OCI-LY3 (cell line): Measurements from ENCODE around the gene KIF5C.

Experiments used
- H2AFZ ChIP-seq: fragments of 200-600, 300-600 bp; shearing (Covaris generic); 2 replicates; pipeline ENCODE4 v1.6.0; 2014; ENCODE audit warnings: antibody characterized with exemption, low read depth, low read length
- H3K27ac ChIP-seq: fragments of 200-600, 300-600 bp; sonication (generic); 2 replicates; pipeline ENCODE4 v1.5.1; 2014; ENCODE audit warnings: mild to moderate bottlenecking, low read length, moderate library complexity, mixed read lengths
- H3K27me3 ChIP-seq: fragments of 200-600, 300-600 bp; sonication (generic); 2 replicates; pipeline ENCODE4 v1.6.1; 2014; ENCODE audit warnings: low read depth, low read length, mixed read lengths
- H3K36me3 ChIP-seq: fragments of 200-600, 300-600 bp; sonication (generic); replicated peaks from 2 replicates; pipeline ENCODE3; 2014; ENCODE audit warnings: low read depth, low read length, mixed read lengths
- H3K4me1 ChIP-seq: fragments of 300-600, 200-600 bp; sonication (generic); 2 replicates; pipeline ENCODE4 v1.6.1; 2014; ENCODE audit warnings: low read length, mixed read lengths
- H3K4me2 ChIP-seq: fragments of 200-600, 300-600 bp; sonication (generic); 2 replicates; pipeline ENCODE4 v1.6.1; 2014; ENCODE audit warnings: low read length, mixed read lengths
- H3K4me3 ChIP-seq: fragments of 300-600, 200-600 bp; sonication (generic); 2 replicates; pipeline ENCODE4 v1.5.1; 2014; ENCODE audit warnings: antibody characterized with exemption, mild to moderate bottlenecking, low read length, moderate library complexity
- H3K79me2 ChIP-seq: fragments of 300-600, 200-600 bp; shearing (Covaris generic); 2 replicates; pipeline ENCODE4 v1.6.1; 2014; ENCODE audit warnings: mild to moderate bottlenecking, low read length, mixed read lengths
- H3K9ac ChIP-seq: fragments of 300-600, 200-600 bp; shearing (Covaris generic); 2 replicates; pipeline ENCODE4 v1.6.0; 2014; ENCODE audit warnings: mild to moderate bottlenecking, low read length, moderate library complexity
- H3K9me3 ChIP-seq: fragments of 200-600, 300-600 bp; shearing (Covaris generic); 2 replicates; pipeline ENCODE4 v1.6.1; 2014; ENCODE audit warnings: low read length, mixed read lengths; ENCODE audit not compliant: insufficient read depth
- H4K20me1 ChIP-seq: fragments of 200-600, 300-600 bp; sonication (generic); 2 replicates; pipeline ENCODE4 v1.6.1; 2016; ENCODE audit warnings: low read length, mixed read lengths; ENCODE audit not compliant: insufficient read depth
- EZH2phosphoT487 ChIP-seq: fragments of 200-600 bp; shearing (Covaris generic); IDR thresholded peaks from 2 replicates; pipeline ENCODE4 v1.6.1; 2018; ENCODE audit warnings: antibody characterized with exemption, mixed run types, low read depth
- TF ChIP-seq, protein P1 (sequence below): fragments of 200-600, 300-600 bp; sonication (generic); IDR thresholded peaks from 2 replicates; pipeline ENCODE4 v1.5.1; 2014; ENCODE audit warnings: antibody characterized with exemption, low read length, low read depth

KIF5C gene

DNA sequence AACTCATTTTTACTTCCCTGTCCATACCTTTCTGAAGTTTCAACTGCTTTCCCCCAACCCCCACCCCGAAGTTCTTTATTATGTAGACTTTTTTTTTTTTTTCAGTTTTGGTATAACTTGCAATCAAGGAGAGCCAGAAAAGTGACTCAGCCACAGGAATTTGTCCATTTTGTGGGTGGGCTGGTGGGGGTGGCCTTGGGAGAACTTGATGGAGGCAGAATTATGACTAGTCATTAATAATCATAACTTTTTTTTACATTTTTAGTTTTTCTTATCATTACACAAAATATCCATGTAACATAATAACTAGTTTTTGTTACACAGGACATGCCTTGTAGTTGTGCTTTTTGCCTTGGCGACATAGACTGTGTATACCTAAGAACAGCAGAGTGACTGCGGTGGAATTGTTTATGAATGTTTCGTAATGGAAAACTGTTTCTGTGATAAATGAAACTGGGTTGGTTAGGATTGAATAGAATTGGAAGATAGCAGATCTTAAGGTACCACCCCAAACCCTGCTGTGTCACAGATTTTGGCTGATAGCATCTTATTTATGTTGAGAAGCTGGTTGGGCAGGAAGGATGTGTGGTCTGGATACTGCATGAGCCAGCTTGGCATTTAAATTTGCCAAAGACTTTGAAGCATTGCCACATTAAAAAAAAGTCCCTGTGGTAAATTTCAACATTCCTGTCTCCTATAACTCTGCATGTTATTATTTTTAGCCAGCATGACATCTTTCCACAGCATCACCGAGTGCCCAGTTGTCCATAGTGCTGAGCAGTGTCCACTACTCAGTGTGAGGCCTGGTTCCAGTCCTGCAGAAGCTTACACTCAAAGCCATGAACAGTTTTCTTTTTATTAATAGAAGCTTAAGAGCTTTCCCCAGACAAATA is 194.2 kb downstream of the KIF5C start:
- H3K4me2 ChIP-seq, result no peak overlapping the region

DNA sequence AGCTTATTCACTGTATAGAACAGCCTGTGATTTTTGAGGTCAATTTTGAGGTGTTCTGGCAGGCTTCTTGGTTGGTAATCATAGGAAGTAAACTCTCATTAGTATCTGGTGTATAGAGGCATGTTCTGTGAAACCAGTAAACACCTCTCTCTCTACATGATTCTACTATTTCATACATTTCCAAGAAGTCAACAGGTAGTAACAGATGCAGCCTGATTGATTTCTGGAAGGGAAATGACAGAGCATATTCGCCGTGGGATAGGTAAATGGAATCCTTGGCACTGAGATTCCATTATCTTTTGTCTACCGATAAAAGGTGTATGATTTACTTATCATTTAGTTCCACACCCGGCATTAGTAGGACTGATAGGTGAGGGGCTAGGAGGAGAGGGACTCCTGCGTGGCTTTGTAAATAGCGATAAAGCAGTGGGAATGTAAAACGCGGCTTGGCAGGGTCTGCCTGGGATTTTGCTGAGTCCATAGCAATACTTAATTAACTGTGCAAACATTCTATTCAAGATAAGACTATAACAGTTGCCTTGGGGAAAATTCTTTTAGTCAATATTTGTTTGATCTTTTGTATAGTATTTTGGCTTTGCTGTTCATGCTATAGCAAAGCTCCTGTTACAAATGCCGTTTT is 195.8 kb downstream of the KIF5C start:
- Histone ChIP-seq H3K4me3 (no peak overlapping the region), H3K4me1 (no peaks in the 10 kb centered on the region), H3K27ac (no peak overlapping the region), H2AFZ (no peak overlapping the region), H3K27me3 (no peaks in the 10 kb centered on the region), H3K9me3 (no peaks in the 10 kb centered on the region), H3K36me3 (no peaks in the 10 kb centered on the region), H3K9ac (no peak overlapping the region), H3K4me2 (no peak overlapping the region), H3K79me2 (no peaks in the 10 kb centered on the region), H4K20me1 (no peaks in the 10 kb centered on the region)
- TF ChIP-seq, protein P1, sequence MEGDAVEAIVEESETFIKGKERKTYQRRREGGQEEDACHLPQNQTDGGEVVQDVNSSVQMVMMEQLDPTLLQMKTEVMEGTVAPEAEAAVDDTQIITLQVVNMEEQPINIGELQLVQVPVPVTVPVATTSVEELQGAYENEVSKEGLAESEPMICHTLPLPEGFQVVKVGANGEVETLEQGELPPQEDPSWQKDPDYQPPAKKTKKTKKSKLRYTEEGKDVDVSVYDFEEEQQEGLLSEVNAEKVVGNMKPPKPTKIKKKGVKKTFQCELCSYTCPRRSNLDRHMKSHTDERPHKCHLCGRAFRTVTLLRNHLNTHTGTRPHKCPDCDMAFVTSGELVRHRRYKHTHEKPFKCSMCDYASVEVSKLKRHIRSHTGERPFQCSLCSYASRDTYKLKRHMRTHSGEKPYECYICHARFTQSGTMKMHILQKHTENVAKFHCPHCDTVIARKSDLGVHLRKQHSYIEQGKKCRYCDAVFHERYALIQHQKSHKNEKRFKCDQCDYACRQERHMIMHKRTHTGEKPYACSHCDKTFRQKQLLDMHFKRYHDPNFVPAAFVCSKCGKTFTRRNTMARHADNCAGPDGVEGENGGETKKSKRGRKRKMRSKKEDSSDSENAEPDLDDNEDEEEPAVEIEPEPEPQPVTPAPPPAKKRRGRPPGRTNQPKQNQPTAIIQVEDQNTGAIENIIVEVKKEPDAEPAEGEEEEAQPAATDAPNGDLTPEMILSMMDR, result no peak
- TF ChIP-seq EZH2phosphoT487, result no peak

More for the DNA sequence above, 194.2 kb downstream of the KIF5C start:
- Histone ChIP-seq H3K4me1 (no peaks in the 10 kb centered on the region), H3K36me3 (no peaks in the 10 kb centered on the region), H3K27ac (no peak overlapping the region), H4K20me1 (no peaks in the 10 kb centered on the region), H3K27me3 (no peaks in the 10 kb centered on the region), H3K9ac (no peak overlapping the region), H3K4me3 (no peak overlapping the region), H3K79me2 (no peaks in the 10 kb centered on the region), H2AFZ (no peak overlapping the region), H3K9me3 (no peaks in the 10 kb centered on the region)
- TF ChIP-seq EZH2phosphoT487, result no peak
- TF ChIP-seq, protein P1, result no peak

DNA sequence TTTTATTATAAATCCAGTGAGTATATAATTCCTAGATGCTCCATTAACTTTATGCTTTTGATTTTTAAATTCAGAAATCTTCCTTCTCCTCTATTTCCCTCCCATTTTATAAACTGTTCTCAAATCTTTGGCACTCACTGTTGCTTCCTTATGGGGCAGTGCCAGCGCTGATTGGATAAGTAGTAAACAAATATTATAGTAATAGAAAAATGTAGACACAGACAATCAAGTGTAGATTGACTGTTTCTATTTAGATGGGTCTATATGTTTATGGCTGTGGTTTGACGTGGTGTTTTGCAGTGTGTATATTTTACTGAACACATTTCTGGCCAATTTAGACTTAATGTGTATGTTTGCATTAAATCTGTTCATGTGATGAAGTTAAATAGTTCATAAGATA is 200.1 kb downstream of the KIF5C start:
- peaks cover 3% of the 10 kb centered on the region; the same call in 1 of the 2 replicates for H3K27me3 ChIP-seq
- H3K4me2 ChIP-seq, result no peak overlapping the region
- no peak overlapping the region for H3K27ac ChIP-seq
- no peaks in the 10 kb centered on the region for H3K79me2 ChIP-seq
- H3K4me1 ChIP-seq, result no peaks in the 10 kb centered on the region
- no peak overlapping the region for H3K4me3 ChIP-seq
- TF ChIP-seq EZH2phosphoT487, result no peak
- no peaks in the 10 kb centered on the region for H3K9me3 ChIP-seq
- no peaks in the 10 kb centered on the region for H4K20me1 ChIP-seq
- H2AFZ ChIP-seq, result no peak overlapping the region
- H3K36me3 ChIP-seq, result no peaks in the 10 kb centered on the region
- H3K9ac ChIP-seq, result no peak overlapping the region

DNA sequence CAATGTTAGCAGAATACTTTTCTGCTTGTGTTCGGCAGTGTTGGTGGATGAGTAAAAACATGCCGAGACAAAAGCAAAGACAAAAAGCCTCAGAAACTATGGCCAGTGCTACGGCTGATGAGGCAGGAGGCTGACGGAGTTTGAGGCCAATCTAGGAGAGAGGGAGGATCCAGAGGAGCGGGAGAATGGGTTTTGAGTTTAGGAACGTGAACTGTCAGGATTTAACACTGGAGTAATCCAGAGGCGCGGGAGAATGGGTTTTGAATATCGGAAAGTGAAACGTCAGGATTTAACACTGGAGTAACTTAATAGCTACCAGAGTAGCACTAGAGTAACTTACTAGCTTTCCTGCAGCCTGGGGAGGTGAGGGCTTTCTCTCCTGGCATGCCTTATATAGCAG is 200.8 kb downstream of the KIF5C start:
- Histone ChIP-seq H3K79me2 (no peaks in the 10 kb centered on the region), H2AFZ (no peak overlapping the region), H3K27me3 (peaks cover 3% of the 10 kb centered on the region; the same call in 1 of the 2 replicates), H3K27ac (no peak overlapping the region), H4K20me1 (no peaks in the 10 kb centered on the region), H3K9ac (no peak overlapping the region), H3K4me1 (no peaks in the 10 kb centered on the region), H3K36me3 (no peaks in the 10 kb centered on the region), H3K9me3 (no peaks in the 10 kb centered on the region), H3K4me3 (no peak overlapping the region), H3K4me2 (no peak overlapping the region)
- no peak for TF ChIP-seq EZH2phosphoT487
- TF ChIP-seq, protein P1, result no peak
